Gastrocnemius medialis (tissue), 4 donors: ENCODE data around the gene ZBTB2.

ENCODE experiments used
- POLR2A ChIP-seq, 2 donors: fragments of 450-650 bp; IDR thresholded peaks; one replicate each; pipeline ENCODE4 v1.6.1; 2017; ENCODE audit warnings: antibody characterized with exemption in 2 of 2, mild to moderate bottlenecking in 2 of 2, moderate library complexity in 2 of 2
- TF ChIP-seq, protein P1 (sequence below), 5 experiments: fragments of 450-650 bp in 3 of 5; fragments of 200-600 bp in 2 of 5; sonication (generic) in 2 of 5; IDR thresholded peaks in 4 of 5; conservative IDR thresholded peaks in 1 of 5; 1 replicate in 4 of 5; 2 replicates in 1 of 5; pipeline ENCODE4 v1.5.1; 2016 to 2019; ENCODE audit warnings: antibody characterized with exemption in 5 of 5, mild to moderate bottlenecking in 3 of 5, moderate library complexity in 3 of 5

DNA sequence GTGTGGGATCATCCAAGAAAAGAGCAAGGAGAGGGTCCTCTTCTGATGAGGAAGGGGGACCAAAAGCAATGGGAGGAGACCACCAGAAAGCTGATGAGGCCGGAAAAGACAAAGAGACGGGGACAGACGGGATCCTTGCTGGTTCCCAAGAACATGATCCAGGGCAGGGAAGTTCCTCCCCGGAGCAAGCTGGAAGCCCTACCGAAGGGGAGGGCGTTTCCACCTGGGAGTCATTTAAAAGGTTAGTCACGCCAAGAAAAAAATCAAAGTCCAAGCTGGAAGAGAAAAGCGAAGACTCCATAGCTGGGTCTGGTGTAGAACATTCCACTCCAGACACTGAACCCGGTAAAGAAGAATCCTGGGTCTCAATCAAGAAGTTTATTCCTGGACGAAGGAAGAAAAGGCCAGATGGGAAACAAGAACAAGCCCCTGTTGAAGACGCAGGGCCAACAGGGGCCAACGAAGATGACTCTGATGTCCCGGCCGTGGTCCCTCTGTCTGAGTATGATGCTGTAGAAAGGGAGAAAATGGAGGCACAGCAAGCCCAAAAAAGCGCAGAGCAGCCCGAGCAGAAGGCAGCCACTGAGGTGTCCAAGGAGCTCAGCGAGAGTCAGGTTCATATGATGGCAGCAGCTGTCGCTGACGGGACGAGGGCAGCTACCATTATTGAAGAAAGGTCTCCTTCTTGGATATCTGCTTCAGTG, 40.8 kb downstream of the ZBTB2 start:
- TF ChIP-seq, protein P1, sequence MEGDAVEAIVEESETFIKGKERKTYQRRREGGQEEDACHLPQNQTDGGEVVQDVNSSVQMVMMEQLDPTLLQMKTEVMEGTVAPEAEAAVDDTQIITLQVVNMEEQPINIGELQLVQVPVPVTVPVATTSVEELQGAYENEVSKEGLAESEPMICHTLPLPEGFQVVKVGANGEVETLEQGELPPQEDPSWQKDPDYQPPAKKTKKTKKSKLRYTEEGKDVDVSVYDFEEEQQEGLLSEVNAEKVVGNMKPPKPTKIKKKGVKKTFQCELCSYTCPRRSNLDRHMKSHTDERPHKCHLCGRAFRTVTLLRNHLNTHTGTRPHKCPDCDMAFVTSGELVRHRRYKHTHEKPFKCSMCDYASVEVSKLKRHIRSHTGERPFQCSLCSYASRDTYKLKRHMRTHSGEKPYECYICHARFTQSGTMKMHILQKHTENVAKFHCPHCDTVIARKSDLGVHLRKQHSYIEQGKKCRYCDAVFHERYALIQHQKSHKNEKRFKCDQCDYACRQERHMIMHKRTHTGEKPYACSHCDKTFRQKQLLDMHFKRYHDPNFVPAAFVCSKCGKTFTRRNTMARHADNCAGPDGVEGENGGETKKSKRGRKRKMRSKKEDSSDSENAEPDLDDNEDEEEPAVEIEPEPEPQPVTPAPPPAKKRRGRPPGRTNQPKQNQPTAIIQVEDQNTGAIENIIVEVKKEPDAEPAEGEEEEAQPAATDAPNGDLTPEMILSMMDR (IDR thresholded peaks at IDR 0.05 in 4 of 5, conservative IDR thresholded peaks at IDR 0.05 in 1 of 5): no peak
- TF ChIP-seq POLR2A (IDR thresholded peaks at IDR 0.05): no peak
